Mammary microvascular endothelial cell (primary cell): ENCODE measurements around the gene NAT9. TPM values are rescaled to one million over a fixed set of nuclear protein-coding genes. Genes with fewer than 3 reads are reported as not detected.

Source experiments
- total RNA-seq: library from RNA; depleted of rRNA; stranded (reverse); fragments of >200 nt; gene quantifications from 2 replicates; pipeline ENCODE4 v1.2.3, GENCODE V29; 2015

NAT9 gene
- 15.7 and 22.2 TPM in 2 replicates for total RNA-seq

GRCh38 chr17:74776044-74776962 lies at the start of gene NAT9:
TSS of gene NAT9 (minus strand) at chr17:74776345. CDS start at chr17:74775698, 647 bp downstream.

GRCh38 chr17:74748529-74749278 lies 27.4 kb downstream of the NAT9 start, which contains the start of gene NHERF1:
TSS of gene NHERF1 (plus strand) at chr17:74748628. CDS start at chr17:74748847, 219 bp downstream.

GRCh38 chr17:74736513-74737298 lies 39.4 kb downstream of the NAT9 start, which contains the start of gene RAB37:
TSS of gene RAB37 (plus strand) at chr17:74737256. CDS start at chr17:74737273, 17 bp downstream.

Other genes with a start within 250 kb of the NAT9 start
- not detected in 2 replicates for gene CD300LB, start 244.9 kb downstream of the NAT9 start, total RNA-seq
- not detected in 2 replicates for gene CD300C, start 230.2 kb downstream of the NAT9 start, total RNA-seq
- gene CD300H, start 208.8 kb downstream of the NAT9 start, total RNA-seq = not detected in 2 replicates
- gene CD300LD, start 184.1 kb downstream of the NAT9 start, total RNA-seq = not detected in 2 replicates
- gene CD300E, start 152.6 kb downstream of the NAT9 start, total RNA-seq = not detected in 2 replicates
- gene CD300LF, start 63.4 kb downstream of the NAT9 start, total RNA-seq = not detected in 2 replicates
- gene RAB37, start 39.1 kb downstream of the NAT9 start, total RNA-seq = 0.40 and 0.44 TPM in 2 replicates
- 25.1 and 27.2 TPM in 2 replicates for gene NHERF1, start 27.7 kb downstream of the NAT9 start, total RNA-seq
- not detected in 2 replicates for gene GRIN2C, start 83.5 kb upstream of the NAT9 start, total RNA-seq
- gene FDXR, start 96.6 kb upstream of the NAT9 start, total RNA-seq = 74.3 and 79.2 TPM in 2 replicates
- not detected in 2 replicates for gene FADS6, start 117.3 kb upstream of the NAT9 start, total RNA-seq
- gene USH1G, start 146.9 kb upstream of the NAT9 start, total RNA-seq = not detected in 2 replicates
- not detected in 2 replicates for gene OTOP2, start 147.9 kb upstream of the NAT9 start, total RNA-seq
- not detected in 2 replicates for gene OTOP3, start 159.6 kb upstream of the NAT9 start, total RNA-seq
- 14.3 and 15.5 TPM in 2 replicates for gene HID1, start 196.4 kb upstream of the NAT9 start, total RNA-seq
- gene CDR2L, start 211.3 kb upstream of the NAT9 start, total RNA-seq = 34.8 and 37.3 TPM in 2 replicates
- 85.4 and 109 TPM in 2 replicates for gene MRPL58, start 236.3 kb upstream of the NAT9 start, total RNA-seq